GM23248 (cell line): Measurements from ENCODE around the gene SERPINA10.

Experiments
- EZH2 ChIP-seq: fragments of 200-600 bp; sonication (generic); IDR thresholded peaks from 2 replicates; pipeline ENCODE4 v1.6.1; 2018; ENCODE audit warnings: antibody characterized with exemption, mild to moderate bottlenecking; ENCODE audit not compliant: insufficient read depth, poor library complexity, severe bottlenecking
- EZH2phosphoT487 ChIP-seq: fragments of 200-600 bp; sonication (generic); IDR thresholded peaks from 2 replicates; pipeline ENCODE4 v1.6.1; 2018; ENCODE audit warnings: antibody characterized with exemption, moderate library complexity, mild to moderate bottlenecking, low read depth; ENCODE audit not compliant: insufficient read depth

DNA sequence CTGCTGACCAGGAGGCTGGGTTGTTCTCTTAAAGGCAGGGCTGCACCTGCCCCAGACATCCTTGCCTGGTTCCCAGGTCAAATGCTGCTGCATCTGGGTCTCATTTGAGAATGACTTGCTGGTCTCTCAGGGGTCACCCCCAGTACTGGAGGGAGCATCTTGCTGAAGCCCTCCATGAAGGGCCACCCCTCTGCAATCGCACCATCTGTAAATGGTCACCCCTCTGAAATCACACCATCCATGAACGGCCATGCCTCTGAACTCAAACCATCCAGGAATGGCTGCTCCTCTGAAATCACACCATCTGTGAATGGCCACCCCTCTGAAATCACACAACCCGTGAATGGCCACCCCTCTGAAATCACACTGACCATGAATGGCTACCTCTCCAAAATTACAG, 37.4 kb upstream of the SERPINA10 start:
- TF ChIP-seq EZH2phosphoT487, result no peak
- TF ChIP-seq EZH2, result no peak
